CD14-positive monocyte (primary cell): ENCODE measurements around the gene PRR20A. TPM values are rescaled to one million over a fixed set of nuclear protein-coding genes. Genes with fewer than 3 reads are reported as not detected.
"Not testable (repeated sequence)": the region's sequence is repeated elsewhere in the genome, so short reads cannot be mapped to it uniquely, and the experiment has no call there.

ENCODE experiments used
- DNase-seq, 3 donors: peaks; one replicate each; pipeline ENCODE4 v3.0.0-alpha.2; 2011 to 2022
- H2AFZ ChIP-seq: 2 replicates; pipeline ENCODE4 v1.6.0; 2012; ENCODE audit warnings: mild to moderate bottlenecking, low read depth, low read length, inconsistent platforms; ENCODE audit not compliant: insufficient read depth, poor library complexity, severe bottlenecking
- H3K27ac ChIP-seq, 2 donors: 1 replicate in 1 of 2; 2 replicates in 1 of 2; pipeline ENCODE4 v1.5.1; 2012 to 2013; ENCODE audit warnings: low read length in 2 of 2, control low read depth in 1 of 2, inconsistent platforms in 1 of 2, low read depth in 1 of 2, mild to moderate bottlenecking in 1 of 2
- H3K27me3 ChIP-seq, 2 donors: one replicate each; pipeline versions ENCODE4 v1.6.0 to v1.6.1; 2011 to 2013; ENCODE audit warnings: low read length in 2 of 2; ENCODE audit not compliant: control insufficient read depth in 2 of 2, insufficient read depth in 2 of 2
- H3K36me3 ChIP-seq, 2 donors: replicated peaks in 1 of 2; 1 replicate in 1 of 2; 2 replicates in 1 of 2; pipeline versions ENCODE4 v1.5.1 to v1.6.1; 2012 to 2013; ENCODE audit warnings: low read length in 2 of 2, control low read depth in 1 of 2, inconsistent platforms in 1 of 2, mild to moderate bottlenecking in 1 of 2; ENCODE audit not compliant: insufficient read depth in 2 of 2, control insufficient read depth in 1 of 2
- H3K4me1 ChIP-seq, 2 donors: 1 replicate in 1 of 2; 2 replicates in 1 of 2; pipeline versions ENCODE4 v1.5.1 to v1.6.1; 2012 to 2013; ENCODE audit warnings: low read length in 2 of 2, control low read depth in 1 of 2, inconsistent platforms in 1 of 2, mild to moderate bottlenecking in 1 of 2, moderate library complexity in 1 of 2; ENCODE audit not compliant: insufficient read depth in 2 of 2, control insufficient read depth in 1 of 2
- H3K4me2 ChIP-seq: replicated peaks from 2 replicates; pipeline ENCODE3; 2012; ENCODE audit warnings: low read length, moderate library complexity, mild to moderate bottlenecking; ENCODE audit not compliant: poor library complexity, severe bottlenecking; ENCODE audit errors: extremely low read depth
- H3K4me3 ChIP-seq, 3 experiments: fragments of 200-600 bp in 1 of 3; sonication (generic) in 1 of 3; replicated peaks in 1 of 3; 1 replicate in 2 of 3; 2 replicates in 1 of 3; pipeline ENCODE4 v1.5.1; 2011 to 2013; ENCODE audit warnings: low read length in 3 of 3, mild to moderate bottlenecking in 3 of 3, control low read depth in 2 of 3, low read depth in 2 of 3, inconsistent platforms in 1 of 3, moderate library complexity in 1 of 3
- H3K79me2 ChIP-seq: 2 replicates; pipeline ENCODE4 v1.6.0; 2012; ENCODE audit warnings: mild to moderate bottlenecking, control low read depth, inconsistent platforms, low read length, moderate library complexity; ENCODE audit not compliant: insufficient read depth
- H3K9ac ChIP-seq: 2 replicates; pipeline ENCODE4 v1.6.0; 2017; ENCODE audit warnings: low read length, mild to moderate bottlenecking; ENCODE audit not compliant: insufficient read depth, poor library complexity, severe bottlenecking
- H3K9me3 ChIP-seq, 2 donors: replicated peaks in 1 of 2; 1 replicate in 1 of 2; 2 replicates in 1 of 2; pipeline versions ENCODE4 v1.5.1 to v1.6.1; 2012 to 2013; ENCODE audit warnings: low read length in 2 of 2, control low read depth in 1 of 2; ENCODE audit not compliant: control insufficient read depth in 1 of 2, insufficient read depth in 1 of 2
- H4K20me1 ChIP-seq: 2 replicates; pipeline ENCODE4 v1.6.0; 2012; ENCODE audit warnings: mild to moderate bottlenecking, low read length, control low read depth, moderate library complexity; ENCODE audit not compliant: insufficient read depth
- H3K27ac Mint-ChIP-seq, 7 donors: one replicate each; pipeline ENCODE4 v1.8.0; 2020; ENCODE audit warnings: mild to moderate bottlenecking in 7 of 7, mixed read lengths in 7 of 7, moderate library complexity in 6 of 7, inconsistent platforms in 2 of 7
- H3K27me3 Mint-ChIP-seq, 3 donors: one replicate each; pipeline ENCODE4 v1.8.0; 2021 to 2022; ENCODE audit warnings: low read depth in 3 of 3, mild to moderate bottlenecking in 3 of 3, mixed read lengths in 3 of 3, moderate library complexity in 3 of 3, inconsistent platforms in 1 of 3
- H3K36me3 Mint-ChIP-seq, 2 donors: one replicate each; pipeline ENCODE4 v1.8.0; 2020; ENCODE audit warnings: mixed read lengths in 2 of 2, inconsistent platforms in 1 of 2, mild to moderate bottlenecking in 1 of 2
- H3K4me1 Mint-ChIP-seq: one replicate; pipeline ENCODE4 v1.8.0; 2020; ENCODE audit warnings: mild to moderate bottlenecking, mixed read lengths
- H3K4me3 Mint-ChIP-seq, 2 donors: one replicate each; pipeline ENCODE4 v1.8.0; 2020; ENCODE audit warnings: mild to moderate bottlenecking in 2 of 2, mixed read lengths in 2 of 2, moderate library complexity in 1 of 2
- H3K9me3 Mint-ChIP-seq, 7 donors: one replicate each; pipeline ENCODE4 v1.8.0; 2020 to 2022; ENCODE audit warnings: mixed read lengths in 7 of 7, mild to moderate bottlenecking in 6 of 7, moderate library complexity in 6 of 7, inconsistent platforms in 2 of 7
- WGBS: methylation state at CpG from one replicate; pipeline ENCODE4 v1.1.5; 2013; ENCODE audit warnings: missing lambda C conversion rate; ENCODE audit not compliant: insufficient coverage; 5-methylcytosine and 5-hydroxymethylcytosine counted together
- intact Hi-C, 2 donors: fragments of 100-400 bp; cut with micrococcal nuclease; formaldehyde crosslinking; loops; one replicate each; pipeline versions ENCODE4 v1.15.0 to v1.15.1; 2023
- polyA plus RNA-seq, 3 donors: library from polyadenylated mRNA; depleted of rRNA in 1 of 3; unstranded in 2 of 3; stranded (reverse) in 1 of 3; fragments of 300-500 nt in 2 of 3; fragments of >200 nt in 1 of 3; fragmentation: Illumina TruSeq in 2 of 3; gene quantifications; 1 replicate in 2 of 3; 2 replicates in 1 of 3; pipeline ENCODE4 v1.2.3, GENCODE V29; 2012 to 2021
- TF ChIP-seq, protein P1 (sequence below): fragments of 200-600 bp; IDR thresholded peaks from one replicate; pipeline ENCODE4 v1.8.0; 2022; ENCODE audit warnings: antibody characterized with exemption, mild to moderate bottlenecking

Gene PRR20A
- polyA plus RNA-seq, 3 donors = not detected

DNA sequence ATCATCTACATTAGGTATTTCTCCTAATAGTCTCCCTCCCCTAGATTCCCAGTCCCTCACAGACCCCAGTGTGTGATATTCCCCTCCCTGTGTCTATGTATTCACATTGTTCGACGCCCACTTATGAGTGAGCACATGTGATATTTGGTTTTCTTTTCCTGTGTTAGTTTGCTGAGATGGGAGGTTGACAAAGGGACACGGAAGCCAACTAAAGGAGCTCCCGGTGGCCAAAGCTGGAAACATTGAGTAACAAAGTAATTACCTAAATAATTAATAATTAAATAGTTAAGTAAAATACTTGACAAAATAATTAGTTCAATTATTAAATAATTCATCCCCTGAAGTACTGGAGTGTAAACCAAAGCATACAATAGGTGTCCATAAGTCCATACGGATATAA, 1.7 kb upstream of the PRR20A start:
- no peaks in the 10 kb centered on the region for H3K36me3 Mint-ChIP-seq
- DNase-seq = no peak
- WGBS = no CpG with 5 or more reads among the region's 5 CpGs
- peaks cover 5 to 8% of the 10 kb centered on the region in 2 donors for H3K9me3 ChIP-seq
- H2AFZ ChIP-seq = no peak overlapping the region
- H3K27me3 Mint-ChIP-seq = no peaks in the 10 kb centered on the region
- no peaks in the 10 kb centered on the region for H4K20me1 ChIP-seq
- H3K9ac ChIP-seq = no peak overlapping the region
- no peak overlapping the region for H3K4me2 ChIP-seq
- intact Hi-C loops = no loop called here
- H3K79me2 ChIP-seq = no peaks in the 10 kb centered on the region
- no peaks in the 10 kb centered on the region for H3K36me3 ChIP-seq
- H3K4me1 Mint-ChIP-seq = no peaks in the 10 kb centered on the region
- H3K4me1 ChIP-seq = no peaks in the 10 kb centered on the region
- TF ChIP-seq, protein P1, sequence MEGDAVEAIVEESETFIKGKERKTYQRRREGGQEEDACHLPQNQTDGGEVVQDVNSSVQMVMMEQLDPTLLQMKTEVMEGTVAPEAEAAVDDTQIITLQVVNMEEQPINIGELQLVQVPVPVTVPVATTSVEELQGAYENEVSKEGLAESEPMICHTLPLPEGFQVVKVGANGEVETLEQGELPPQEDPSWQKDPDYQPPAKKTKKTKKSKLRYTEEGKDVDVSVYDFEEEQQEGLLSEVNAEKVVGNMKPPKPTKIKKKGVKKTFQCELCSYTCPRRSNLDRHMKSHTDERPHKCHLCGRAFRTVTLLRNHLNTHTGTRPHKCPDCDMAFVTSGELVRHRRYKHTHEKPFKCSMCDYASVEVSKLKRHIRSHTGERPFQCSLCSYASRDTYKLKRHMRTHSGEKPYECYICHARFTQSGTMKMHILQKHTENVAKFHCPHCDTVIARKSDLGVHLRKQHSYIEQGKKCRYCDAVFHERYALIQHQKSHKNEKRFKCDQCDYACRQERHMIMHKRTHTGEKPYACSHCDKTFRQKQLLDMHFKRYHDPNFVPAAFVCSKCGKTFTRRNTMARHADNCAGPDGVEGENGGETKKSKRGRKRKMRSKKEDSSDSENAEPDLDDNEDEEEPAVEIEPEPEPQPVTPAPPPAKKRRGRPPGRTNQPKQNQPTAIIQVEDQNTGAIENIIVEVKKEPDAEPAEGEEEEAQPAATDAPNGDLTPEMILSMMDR = no peak
- no peak overlapping the region for H3K4me3 Mint-ChIP-seq
- no peaks in the 10 kb centered on the region for H3K27me3 ChIP-seq
- no peak overlapping the region for H3K4me3 ChIP-seq
- H3K9me3 Mint-ChIP-seq = peaks cover 0 to 8% (median 3%) of the 10 kb centered on the region in 7 donors
- no peak overlapping the region for H3K27ac ChIP-seq
- no peak overlapping the region for H3K27ac Mint-ChIP-seq

DNA sequence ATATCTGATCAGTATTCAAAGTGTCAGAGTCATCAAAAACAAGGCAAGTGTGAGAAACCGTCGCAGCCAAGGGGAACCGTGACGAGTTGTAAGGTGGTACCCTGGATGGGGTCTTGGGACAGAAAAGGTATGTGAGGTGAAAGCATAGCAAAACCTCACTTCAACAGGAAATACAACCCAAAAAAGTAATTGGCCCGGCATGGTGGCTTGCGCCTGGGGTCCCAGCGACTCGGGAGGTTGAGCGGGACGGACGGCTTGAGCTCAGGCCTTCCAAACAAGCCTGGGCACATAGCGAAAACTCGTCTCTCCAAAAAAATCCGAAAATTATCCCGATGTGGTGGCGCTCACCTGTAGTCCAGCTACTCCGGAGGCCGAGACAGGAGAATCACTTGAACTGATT, 937 bp upstream of the PRR20A start:
- H3K4me1 Mint-ChIP-seq, H3K36me3 Mint-ChIP-seq, H3K4me1 ChIP-seq, H3K27ac Mint-ChIP-seq, H2AFZ ChIP-seq, H3K27ac ChIP-seq, H3K4me2 ChIP-seq, H3K4me3 Mint-ChIP-seq, H4K20me1 ChIP-seq, H3K36me3 ChIP-seq, DNase-seq, H3K9me3 Mint-ChIP-seq, H3K79me2 ChIP-seq, H3K9me3 ChIP-seq, intact Hi-C loops, H3K4me3 ChIP-seq, H3K27me3 Mint-ChIP-seq, H3K27me3 ChIP-seq, H3K9ac ChIP-seq: not testable (repeated sequence)
- WGBS = no CpG with 5 or more reads among the region's 18 CpGs

DNA sequence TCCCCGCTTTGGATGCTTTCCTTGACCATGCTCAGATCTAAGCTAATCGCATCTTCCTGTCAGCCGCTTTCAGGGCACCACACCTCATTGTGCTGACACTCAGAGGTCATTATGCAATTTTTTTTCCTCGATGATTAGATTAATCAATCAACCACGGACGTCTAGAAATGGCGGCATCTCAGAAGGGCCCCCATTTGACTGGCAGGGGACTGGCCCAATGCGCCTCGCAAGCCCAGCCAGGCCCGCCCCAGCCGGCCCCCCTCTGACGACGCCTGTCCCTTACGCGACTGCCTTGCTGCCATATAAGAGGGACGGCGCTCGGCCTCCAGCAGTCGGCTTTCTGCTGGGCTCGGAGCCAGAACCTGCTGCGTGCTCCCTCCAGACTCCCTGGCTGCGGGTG, 6.5 kb downstream of the PRR20A start, which contains the start of gene PRR20B:
Gene PRR20B, plus strand, starts transcription at position 301 of the 400 bp plus-strand sequence. CDS start 387 bp downstream, outside the sequence.
- H3K36me3 Mint-ChIP-seq, H3K4me2 ChIP-seq, DNase-seq, H3K4me3 Mint-ChIP-seq, intact Hi-C loops, H3K27me3 Mint-ChIP-seq, H3K4me3 ChIP-seq, H3K79me2 ChIP-seq, H3K9me3 Mint-ChIP-seq, H3K27ac Mint-ChIP-seq, H3K9ac ChIP-seq, H3K27me3 ChIP-seq, H3K27ac ChIP-seq, H2AFZ ChIP-seq, H4K20me1 ChIP-seq, H3K9me3 ChIP-seq, H3K4me1 ChIP-seq, H3K4me1 Mint-ChIP-seq, H3K36me3 ChIP-seq: not testable (repeated sequence)
- WGBS = no CpG with 5 or more reads among the region's 22 CpGs

DNA sequence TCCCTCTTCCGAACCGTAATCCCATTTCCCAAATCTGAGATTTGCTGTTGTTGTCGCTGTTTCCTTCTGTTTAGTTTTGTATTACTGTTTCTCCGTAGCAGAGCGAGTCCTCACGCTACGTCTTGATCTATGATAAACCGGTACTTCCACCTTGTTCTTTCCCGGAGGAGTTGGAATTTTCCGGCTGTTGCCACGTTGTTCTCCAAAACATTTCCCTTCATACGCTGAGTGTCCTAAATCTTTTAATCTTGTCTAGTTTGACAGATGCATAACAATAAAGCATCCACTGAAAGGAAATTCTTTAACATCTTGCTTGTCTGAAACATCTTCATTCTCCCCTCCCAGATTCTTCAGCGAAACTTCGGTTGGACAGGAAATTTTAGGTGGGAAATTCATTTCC, 7.4 kb downstream of the PRR20A start:
- H3K9me3 Mint-ChIP-seq = not testable (repeated sequence)

More for the DNA sequence above, 7.4 kb downstream of the PRR20A start:
- H3K27me3 Mint-ChIP-seq, H3K36me3 ChIP-seq, H3K27ac ChIP-seq, DNase-seq, H3K27me3 ChIP-seq, H3K4me1 Mint-ChIP-seq, H3K4me1 ChIP-seq, H3K4me3 Mint-ChIP-seq, H3K79me2 ChIP-seq, intact Hi-C loops, H3K4me2 ChIP-seq, H2AFZ ChIP-seq, H3K9ac ChIP-seq, H3K9me3 ChIP-seq, H4K20me1 ChIP-seq, H3K27ac Mint-ChIP-seq, H3K4me3 ChIP-seq, H3K36me3 Mint-ChIP-seq: not testable (repeated sequence)
- WGBS = 95% methylated on average over 4 of the region's 14 CpGs
